Cardiac fibroblast (primary cell): ENCODE results near the gene ARSA.

Experiments
- DNase-seq, 2 donors: peaks; one replicate each; pipeline versions ENCODE4 v3.0.0 to v3.0.0-alpha.2; 2010; ENCODE audit warnings: low read depth in 2 of 2
- H3K4me3 ChIP-seq, 2 donors: replicated peaks in 1 of 2; 1 replicate in 1 of 2; 2 replicates in 1 of 2; pipeline ENCODE4 v1.5.1; 2011; ENCODE audit warnings: low read depth in 2 of 2, low read length in 2 of 2, mild to moderate bottlenecking in 2 of 2, moderate library complexity in 1 of 2
- TF ChIP-seq, protein P1 (sequence below): IDR thresholded peaks from one replicate; pipeline ENCODE4 v1.5.1; 2011; ENCODE audit warnings: low read depth, mild to moderate bottlenecking, low read length, inconsistent platforms

The ARSA gene

DNA sequence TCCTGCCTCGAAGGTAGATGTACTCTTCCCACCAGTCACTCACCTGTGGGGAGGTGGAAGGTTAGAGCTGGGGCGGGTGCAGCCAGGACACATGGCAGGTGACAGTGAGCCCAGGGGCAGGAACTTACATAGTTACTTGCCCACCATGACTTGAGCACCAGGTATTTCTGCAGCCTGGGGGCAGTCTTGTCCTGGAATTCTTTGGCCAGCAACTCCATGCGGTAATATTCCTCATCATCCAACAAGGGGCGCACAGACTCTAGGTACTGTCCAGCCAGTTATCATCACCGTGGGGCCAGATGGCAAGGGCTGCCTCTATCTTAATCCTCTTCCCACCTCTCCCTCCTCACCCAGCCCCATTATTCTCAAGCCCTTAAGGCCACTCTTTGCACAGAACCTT is 51.9 kb downstream of the ARSA start:
- peak; percentile 48 to 63 for DNase-seq
- TF ChIP-seq, protein P1, sequence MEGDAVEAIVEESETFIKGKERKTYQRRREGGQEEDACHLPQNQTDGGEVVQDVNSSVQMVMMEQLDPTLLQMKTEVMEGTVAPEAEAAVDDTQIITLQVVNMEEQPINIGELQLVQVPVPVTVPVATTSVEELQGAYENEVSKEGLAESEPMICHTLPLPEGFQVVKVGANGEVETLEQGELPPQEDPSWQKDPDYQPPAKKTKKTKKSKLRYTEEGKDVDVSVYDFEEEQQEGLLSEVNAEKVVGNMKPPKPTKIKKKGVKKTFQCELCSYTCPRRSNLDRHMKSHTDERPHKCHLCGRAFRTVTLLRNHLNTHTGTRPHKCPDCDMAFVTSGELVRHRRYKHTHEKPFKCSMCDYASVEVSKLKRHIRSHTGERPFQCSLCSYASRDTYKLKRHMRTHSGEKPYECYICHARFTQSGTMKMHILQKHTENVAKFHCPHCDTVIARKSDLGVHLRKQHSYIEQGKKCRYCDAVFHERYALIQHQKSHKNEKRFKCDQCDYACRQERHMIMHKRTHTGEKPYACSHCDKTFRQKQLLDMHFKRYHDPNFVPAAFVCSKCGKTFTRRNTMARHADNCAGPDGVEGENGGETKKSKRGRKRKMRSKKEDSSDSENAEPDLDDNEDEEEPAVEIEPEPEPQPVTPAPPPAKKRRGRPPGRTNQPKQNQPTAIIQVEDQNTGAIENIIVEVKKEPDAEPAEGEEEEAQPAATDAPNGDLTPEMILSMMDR, result peak; percentile 15
- no peak overlapping the region for H3K4me3 ChIP-seq

DNA sequence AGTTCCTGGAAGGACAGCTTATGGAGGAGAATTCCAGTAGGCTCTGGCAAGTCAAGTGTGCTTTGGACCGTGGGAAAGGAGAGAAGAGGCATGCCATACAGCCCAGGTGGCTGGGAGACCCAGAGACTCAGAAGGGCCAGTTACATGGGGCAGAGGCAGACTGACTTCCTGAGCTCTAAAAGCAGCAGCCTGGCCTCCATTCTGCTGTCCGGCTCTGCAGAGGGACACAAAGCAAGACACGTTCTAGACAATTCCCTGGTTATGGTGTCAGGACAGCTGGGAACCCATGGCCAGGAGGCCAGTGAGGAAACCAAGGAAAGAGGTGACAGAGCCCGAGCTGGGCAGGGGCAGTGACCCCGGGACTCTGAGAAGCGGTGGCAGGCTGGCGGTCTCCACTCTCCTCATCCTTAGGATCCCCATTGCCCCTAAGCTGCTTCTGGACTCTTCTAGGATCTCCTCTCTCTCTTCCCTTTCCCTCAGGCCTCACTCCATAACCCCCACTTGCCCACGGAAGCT is 52.5 kb downstream of the ARSA start:
- TF ChIP-seq, protein P1, result no peak
- DNase-seq, result no peak
- H3K4me3 ChIP-seq, result no peak overlapping the region
